OCI-LY3 (cell line): ENCODE results near the gene GOLT1B.
"Not testable (repeated sequence)": the region's sequence is repeated elsewhere in the genome, so short reads cannot be mapped to it uniquely, and the experiment has no call there.

Source experiments
- H2AFZ ChIP-seq: fragments of 200-600, 300-600 bp; shearing (Covaris generic); 2 replicates; pipeline ENCODE4 v1.6.0; 2014; ENCODE audit warnings: antibody characterized with exemption, low read depth, low read length
- H3K27ac ChIP-seq: fragments of 200-600, 300-600 bp; sonication (generic); 2 replicates; pipeline ENCODE4 v1.5.1; 2014; ENCODE audit warnings: mild to moderate bottlenecking, low read length, moderate library complexity, mixed read lengths
- H3K27me3 ChIP-seq: fragments of 200-600, 300-600 bp; sonication (generic); 2 replicates; pipeline ENCODE4 v1.6.1; 2014; ENCODE audit warnings: low read depth, low read length, mixed read lengths
- H3K36me3 ChIP-seq: fragments of 200-600, 300-600 bp; sonication (generic); replicated peaks from 2 replicates; pipeline ENCODE3; 2014; ENCODE audit warnings: low read depth, low read length, mixed read lengths
- H3K4me1 ChIP-seq: fragments of 300-600, 200-600 bp; sonication (generic); 2 replicates; pipeline ENCODE4 v1.6.1; 2014; ENCODE audit warnings: low read length, mixed read lengths
- H3K4me2 ChIP-seq: fragments of 200-600, 300-600 bp; sonication (generic); 2 replicates; pipeline ENCODE4 v1.6.1; 2014; ENCODE audit warnings: low read length, mixed read lengths
- H3K4me3 ChIP-seq: fragments of 300-600, 200-600 bp; sonication (generic); 2 replicates; pipeline ENCODE4 v1.5.1; 2014; ENCODE audit warnings: antibody characterized with exemption, mild to moderate bottlenecking, low read length, moderate library complexity
- H3K79me2 ChIP-seq: fragments of 300-600, 200-600 bp; shearing (Covaris generic); 2 replicates; pipeline ENCODE4 v1.6.1; 2014; ENCODE audit warnings: mild to moderate bottlenecking, low read length, mixed read lengths
- H3K9ac ChIP-seq: fragments of 300-600, 200-600 bp; shearing (Covaris generic); 2 replicates; pipeline ENCODE4 v1.6.0; 2014; ENCODE audit warnings: mild to moderate bottlenecking, low read length, moderate library complexity
- H3K9me3 ChIP-seq: fragments of 200-600, 300-600 bp; shearing (Covaris generic); 2 replicates; pipeline ENCODE4 v1.6.1; 2014; ENCODE audit warnings: low read length, mixed read lengths; ENCODE audit not compliant: insufficient read depth
- H4K20me1 ChIP-seq: fragments of 200-600, 300-600 bp; sonication (generic); 2 replicates; pipeline ENCODE4 v1.6.1; 2016; ENCODE audit warnings: low read length, mixed read lengths; ENCODE audit not compliant: insufficient read depth
- CTCF ChIP-seq: fragments of 200-600, 300-600 bp; sonication (generic); IDR thresholded peaks from 2 replicates; pipeline ENCODE4 v1.5.1; 2014; ENCODE audit warnings: antibody characterized with exemption, low read length, low read depth
- EZH2phosphoT487 ChIP-seq: fragments of 200-600 bp; shearing (Covaris generic); IDR thresholded peaks from 2 replicates; pipeline ENCODE4 v1.6.1; 2018; ENCODE audit warnings: antibody characterized with exemption, mixed run types, low read depth

GOLT1B gene

GRCh38 chr12:21459474-21459873 lies 42.1 kb upstream of the GOLT1B start:
- Histone ChIP-seq H3K27ac (no peak overlapping the region), H3K9me3 (no peaks in the 10 kb centered on the region), H2AFZ (no peak overlapping the region), H4K20me1 (no peaks in the 10 kb centered on the region), H3K4me1 (no peaks in the 10 kb centered on the region), H3K36me3 (peaks cover 32% of the 10 kb centered on the region), H3K79me2 (no peaks in the 10 kb centered on the region), H3K27me3 (no peaks in the 10 kb centered on the region), H3K4me2 (no peak overlapping the region), H3K4me3 (no peak overlapping the region), H3K9ac (no peak overlapping the region)
- TF ChIP-seq EZH2phosphoT487: no peak
- TF ChIP-seq CTCF: no peak

- not testable (repeated sequence) for H3K4me3 ChIP-seq, H3K9ac ChIP-seq, H4K20me1 ChIP-seq, H3K4me1 ChIP-seq, H3K9me3 ChIP-seq, H3K4me2 ChIP-seq, H3K27me3 ChIP-seq, H3K27ac ChIP-seq, H3K79me2 ChIP-seq, H2AFZ ChIP-seq
- H3K36me3 ChIP-seq: peaks cover 29% of the 10 kb centered on the region
Observed at GRCh38 chr12:21467334-21467733, 34.3 kb upstream of the GOLT1B start.

GRCh38 chr12:21471294-21471693 lies 30.3 kb upstream of the GOLT1B start:
- H3K4me1 ChIP-seq: 0 out of 2 replicates have a peak, but pooled peaks cover 5% of the 10 kb centered on the region
- no peaks in the 10 kb centered on the region for H3K27me3 ChIP-seq
- no peaks in the 10 kb centered on the region for H3K79me2 ChIP-seq
- no peak overlapping the region for H3K4me2 ChIP-seq
- peaks cover 40% of the 10 kb centered on the region for H3K36me3 ChIP-seq
- H2AFZ ChIP-seq: no peak overlapping the region
- H3K27ac ChIP-seq: no peak overlapping the region
- no peak overlapping the region for H3K4me3 ChIP-seq
- no peaks in the 10 kb centered on the region for H3K9me3 ChIP-seq
- H3K9ac ChIP-seq: no peak overlapping the region
- no peaks in the 10 kb centered on the region for H4K20me1 ChIP-seq
- TF ChIP-seq EZH2phosphoT487 (no peak), CTCF (no peak)

GRCh38 chr12:21472197-21472823 lies 29.3 kb upstream of the GOLT1B start:
- Histone ChIP-seq H3K27ac (no peak overlapping the region), H3K36me3 (peaks cover 37% of the 10 kb centered on the region), H3K9me3 (no peaks in the 10 kb centered on the region), H3K79me2 (no peaks in the 10 kb centered on the region), H3K4me2 (no peak overlapping the region), H3K27me3 (no peaks in the 10 kb centered on the region), H3K4me3 (no peak overlapping the region), H2AFZ (no peak overlapping the region), H4K20me1 (no peaks in the 10 kb centered on the region), H3K9ac (no peak overlapping the region), H3K4me1 (0 out of 2 replicates have a peak, but pooled peaks cover 5% of the 10 kb centered on the region)
- no peak for TF ChIP-seq EZH2phosphoT487
- TF ChIP-seq CTCF: no peak
